ENCODE data around the gene HDGFL2. TPM values are rescaled to one million over a fixed set of nuclear protein-coding genes. Genes with fewer than 3 reads are reported as not detected.

The HDGFL2 gene
- total and polyA plus RNA-seq, 2 experiments from 2014 or later = 123 to 186 TPM

DNA sequence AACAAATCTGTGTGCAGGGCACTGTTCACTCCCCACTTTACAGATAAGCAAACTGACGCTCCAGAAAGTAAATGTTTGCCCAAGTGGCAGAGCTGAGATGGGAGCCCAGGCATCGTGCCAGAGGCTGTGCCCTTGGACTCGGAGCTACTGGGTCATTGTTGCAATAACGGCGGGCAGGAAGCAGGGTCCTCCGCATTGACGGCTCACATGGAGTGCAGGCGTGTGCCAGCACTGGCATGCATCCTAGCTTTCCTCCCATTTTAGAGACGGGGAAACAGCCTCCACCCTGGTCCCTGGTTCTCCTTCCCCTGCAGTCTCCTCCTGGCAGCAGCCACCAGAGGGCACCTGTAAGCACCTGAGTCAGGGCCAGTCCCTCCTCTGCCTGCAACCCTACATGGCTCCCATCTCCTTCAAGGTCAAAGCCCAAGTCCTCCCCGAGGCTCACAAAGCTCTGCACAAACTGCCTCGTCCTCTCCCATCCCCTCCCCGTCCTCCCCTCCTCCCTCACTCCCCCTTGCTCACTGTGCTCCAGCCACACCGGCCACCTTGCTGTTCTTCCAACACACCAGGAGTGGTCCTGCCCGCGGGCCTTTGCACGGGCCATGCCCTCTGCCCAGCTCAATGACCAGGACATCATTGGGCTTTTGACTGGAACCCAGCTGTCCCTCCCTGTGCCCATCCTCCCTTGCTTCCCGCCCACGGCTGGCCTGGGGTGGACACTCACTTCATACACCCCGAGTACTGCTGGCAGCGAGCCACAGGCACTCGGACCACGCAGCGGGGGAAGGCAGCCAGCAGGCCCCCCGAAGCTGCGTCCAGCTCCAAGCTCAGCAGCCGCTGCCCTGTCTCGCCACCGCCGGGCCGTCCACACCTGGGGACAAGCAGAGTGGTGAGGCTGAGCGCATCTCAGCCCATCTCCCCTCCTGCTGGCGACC, 75.5 kb downstream of the HDGFL2 start:
- TF ChIP-seq, protein P1, sequence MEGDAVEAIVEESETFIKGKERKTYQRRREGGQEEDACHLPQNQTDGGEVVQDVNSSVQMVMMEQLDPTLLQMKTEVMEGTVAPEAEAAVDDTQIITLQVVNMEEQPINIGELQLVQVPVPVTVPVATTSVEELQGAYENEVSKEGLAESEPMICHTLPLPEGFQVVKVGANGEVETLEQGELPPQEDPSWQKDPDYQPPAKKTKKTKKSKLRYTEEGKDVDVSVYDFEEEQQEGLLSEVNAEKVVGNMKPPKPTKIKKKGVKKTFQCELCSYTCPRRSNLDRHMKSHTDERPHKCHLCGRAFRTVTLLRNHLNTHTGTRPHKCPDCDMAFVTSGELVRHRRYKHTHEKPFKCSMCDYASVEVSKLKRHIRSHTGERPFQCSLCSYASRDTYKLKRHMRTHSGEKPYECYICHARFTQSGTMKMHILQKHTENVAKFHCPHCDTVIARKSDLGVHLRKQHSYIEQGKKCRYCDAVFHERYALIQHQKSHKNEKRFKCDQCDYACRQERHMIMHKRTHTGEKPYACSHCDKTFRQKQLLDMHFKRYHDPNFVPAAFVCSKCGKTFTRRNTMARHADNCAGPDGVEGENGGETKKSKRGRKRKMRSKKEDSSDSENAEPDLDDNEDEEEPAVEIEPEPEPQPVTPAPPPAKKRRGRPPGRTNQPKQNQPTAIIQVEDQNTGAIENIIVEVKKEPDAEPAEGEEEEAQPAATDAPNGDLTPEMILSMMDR (IDR thresholded peaks at IDR 0.05; ENCODE audit: low read depth, low read length) = peak; percentile 27
- H3K27me3 ChIP-seq = no peaks in the 10 kb centered on the region
- no peak overlapping the region for H3K4me3 ChIP-seq
- no peaks in the 10 kb centered on the region for H3K4me1 ChIP-seq (ENCODE audit: low read depth)
- no peak overlapping the region for H3K27ac ChIP-seq
- DNase-seq (ENCODE audit: low read depth in 1 of 2, low spot score in 1 of 2) = peak in 1 of 2 donors; percentile 23
- no peaks in the 10 kb centered on the region for H3K9me3 ChIP-seq (ENCODE audit: low read depth)
- peaks cover 23% of the 10 kb centered on the region for H3K36me3 ChIP-seq

DNA sequence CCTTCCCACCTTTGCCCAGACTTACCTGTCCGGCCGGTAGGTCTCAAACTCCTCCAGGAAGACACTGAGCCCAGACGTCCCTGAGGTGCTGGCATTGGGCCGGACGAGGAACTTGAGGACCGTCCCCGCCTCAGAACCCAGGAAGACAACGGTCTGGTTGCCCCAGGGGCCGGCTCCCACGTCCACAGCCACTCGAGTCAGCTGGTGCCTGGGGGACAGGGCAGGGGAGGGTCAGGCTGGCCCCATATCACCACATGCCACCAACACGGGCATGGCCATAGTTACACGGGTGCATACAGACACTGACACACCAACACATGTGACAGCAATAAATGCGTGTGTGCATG, 76.1 kb downstream of the HDGFL2 start:
- Histone ChIP-seq H3K27me3 (no peaks in the 10 kb centered on the region), H3K9me3 (ENCODE audit: low read depth) (no peaks in the 10 kb centered on the region), H3K4me3 (no peak overlapping the region), H3K4me1 (ENCODE audit: low read depth) (no peaks in the 10 kb centered on the region), H3K36me3 (peaks cover 29% of the 10 kb centered on the region), H3K27ac (no peak overlapping the region)
- TF ChIP-seq, protein P1 (IDR thresholded peaks at IDR 0.05; ENCODE audit: low read depth, low read length) = no peak
- no peak for DNase-seq (ENCODE audit: low read depth in 1 of 2, low spot score in 1 of 2)

DNA sequence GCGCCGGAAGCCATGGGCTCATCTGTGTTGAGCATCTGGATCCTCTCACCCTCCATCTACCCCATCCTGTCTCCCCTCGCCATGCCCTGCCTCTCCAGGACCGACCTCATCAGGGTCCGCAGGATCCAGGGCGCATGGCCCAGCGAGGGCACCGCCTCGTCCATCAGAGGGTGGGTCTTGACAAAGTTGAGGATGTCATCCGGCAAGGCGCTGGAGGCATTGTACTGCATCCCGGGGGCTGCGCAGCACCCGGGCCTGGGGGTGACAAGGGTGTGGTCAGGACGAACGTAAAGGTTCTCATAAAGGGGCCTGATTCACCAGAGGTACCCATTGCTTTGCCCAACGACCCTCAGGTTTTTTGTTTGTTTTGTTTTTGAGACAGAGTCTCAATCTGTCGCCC, 77.9 kb downstream of the HDGFL2 start:
- TF ChIP-seq, protein P1 (IDR thresholded peaks at IDR 0.05; ENCODE audit: low read depth, low read length) = no peak
- no peak overlapping the region for H3K27ac ChIP-seq
- no peak overlapping the region for H3K4me3 ChIP-seq
- peaks cover 39% of the 10 kb centered on the region for H3K36me3 ChIP-seq
- no peaks in the 10 kb centered on the region for H3K27me3 ChIP-seq
- no peaks in the 10 kb centered on the region for H3K4me1 ChIP-seq (ENCODE audit: low read depth)
- no peaks in the 10 kb centered on the region for H3K9me3 ChIP-seq (ENCODE audit: low read depth)
- no peak for DNase-seq (ENCODE audit: low read depth in 1 of 2, low spot score in 1 of 2)

DNA sequence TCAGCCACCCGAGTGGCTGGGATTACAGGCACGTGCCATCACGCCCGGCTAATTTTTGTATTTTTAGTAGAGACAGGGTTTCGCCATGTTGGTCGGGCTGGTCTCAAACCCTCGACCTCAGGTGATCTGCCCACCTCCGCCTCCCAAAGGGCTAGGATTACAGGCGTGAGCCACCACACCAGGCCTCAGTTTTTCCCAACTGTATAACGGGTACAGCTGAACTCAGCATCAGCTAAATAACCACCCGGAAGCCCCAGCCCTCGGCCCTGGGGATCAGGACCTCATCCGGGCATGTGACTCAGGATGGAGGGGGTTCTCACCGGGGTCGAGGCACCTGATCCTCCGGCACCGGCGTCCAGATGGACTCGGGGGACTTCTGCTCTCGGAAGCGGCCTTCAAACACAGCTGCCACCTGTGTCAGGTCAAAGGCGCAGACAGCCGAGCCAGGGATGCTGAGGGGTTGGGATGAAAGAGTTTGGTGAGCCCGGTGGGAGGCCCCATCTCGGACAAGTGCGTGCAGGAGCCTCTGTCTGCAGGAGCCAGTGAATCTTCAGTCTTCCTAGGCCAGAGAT, 78.5 kb downstream of the HDGFL2 start:
- H3K9me3 ChIP-seq (ENCODE audit: low read depth) = no peaks in the 10 kb centered on the region
- H3K4me1 ChIP-seq (ENCODE audit: low read depth) = no peaks in the 10 kb centered on the region
- TF ChIP-seq, protein P1 (IDR thresholded peaks at IDR 0.05; ENCODE audit: low read depth, low read length) = no peak
- DNase-seq (ENCODE audit: low read depth in 1 of 2, low spot score in 1 of 2) = no peak
- H3K27ac ChIP-seq = no peak overlapping the region
- H3K27me3 ChIP-seq = no peaks in the 10 kb centered on the region
- no peak overlapping the region for H3K4me3 ChIP-seq
- H3K36me3 ChIP-seq = peaks cover 43% of the 10 kb centered on the region

Other genes with a start within 250 kb of the HDGFL2 start
- gene EBI3, start 242.8 kb upstream of the HDGFL2 start, total RNA-seq = not detected in 2 replicates
- 0.44 TPM in 1 of 2 replicates, not detected in the other for gene EBI3, start 242.8 kb upstream of the HDGFL2 start, polyA plus RNA-seq
- gene YJU2, start 225.2 kb upstream of the HDGFL2 start, total RNA-seq = 27.5 and 30.4 TPM in 2 replicates
- 19.1 and 24.7 TPM in 2 replicates for gene YJU2, start 225.2 kb upstream of the HDGFL2 start, polyA plus RNA-seq
- gene SHD, start 193.0 kb upstream of the HDGFL2 start, total RNA-seq = 78.4 and 144 TPM in 2 replicates
- 93.2 and 129 TPM in 2 replicates for gene SHD, start 193.0 kb upstream of the HDGFL2 start, polyA plus RNA-seq
- gene TMIGD2, start 169.9 kb upstream of the HDGFL2 start, total RNA-seq = 0.92 and 2.5 TPM in 2 replicates
- 0.84 and 2.9 TPM in 2 replicates for gene TMIGD2, start 169.9 kb upstream of the HDGFL2 start, polyA plus RNA-seq
- 16.3 and 24.7 TPM in 2 replicates for gene FSD1, start 167.7 kb upstream of the HDGFL2 start, total RNA-seq
- 18.5 and 23.2 TPM in 2 replicates for gene FSD1, start 167.7 kb upstream of the HDGFL2 start, polyA plus RNA-seq
- gene STAP2, start 133.5 kb upstream of the HDGFL2 start, total RNA-seq = 12.3 and 18.0 TPM in 2 replicates
- gene STAP2, start 133.5 kb upstream of the HDGFL2 start, polyA plus RNA-seq = 18.7 and 20.3 TPM in 2 replicates
- gene MPND, start 128.7 kb upstream of the HDGFL2 start, total RNA-seq = 14.4 and 19.8 TPM in 2 replicates
- gene MPND, start 128.7 kb upstream of the HDGFL2 start, polyA plus RNA-seq = 19.2 and 24.3 TPM in 2 replicates
- gene SH3GL1, start 71.8 kb upstream of the HDGFL2 start, total RNA-seq = 87.2 and 97.9 TPM in 2 replicates
- gene SH3GL1, start 71.8 kb upstream of the HDGFL2 start, polyA plus RNA-seq = 92.6 and 92.8 TPM in 2 replicates
- gene CHAF1A, start 69.7 kb upstream of the HDGFL2 start, total RNA-seq = 15.3 and 20.0 TPM in 2 replicates
- 19.7 and 38.9 TPM in 2 replicates for gene CHAF1A, start 69.7 kb upstream of the HDGFL2 start, polyA plus RNA-seq
- 147 and 192 TPM in 2 replicates for gene UBXN6, start 14.5 kb upstream of the HDGFL2 start, total RNA-seq
- 33.7 and 46.2 TPM in 2 replicates for gene UBXN6, start 14.5 kb upstream of the HDGFL2 start, polyA plus RNA-seq
- 0.07 and 0.42 TPM in 2 replicates for gene PLIN4, start 46.2 kb downstream of the HDGFL2 start, total RNA-seq
- 0.54 and 0.81 TPM in 2 replicates for gene PLIN4, start 46.2 kb downstream of the HDGFL2 start, polyA plus RNA-seq
- 4.5 and 10.1 TPM in 2 replicates for gene PLIN5, start 62.9 kb downstream of the HDGFL2 start, total RNA-seq
- 8.7 and 10.8 TPM in 2 replicates for gene PLIN5, start 62.9 kb downstream of the HDGFL2 start, polyA plus RNA-seq
- 0.49 and 0.66 TPM in 2 replicates for gene LRG1, start 67.7 kb downstream of the HDGFL2 start, total RNA-seq
- 0.54 and 0.68 TPM in 2 replicates for gene LRG1, start 67.7 kb downstream of the HDGFL2 start, polyA plus RNA-seq
- gene SEMA6B, start 87.4 kb downstream of the HDGFL2 start, total RNA-seq = 74.8 and 130 TPM in 2 replicates
- 10.5 and 23.0 TPM in 2 replicates for gene SEMA6B, start 87.4 kb downstream of the HDGFL2 start, polyA plus RNA-seq
- 2.2 and 18.1 TPM in 2 replicates for gene TNFAIP8L1, start 167.2 kb downstream of the HDGFL2 start, total RNA-seq
- 5.1 and 18.7 TPM in 2 replicates for gene TNFAIP8L1, start 167.2 kb downstream of the HDGFL2 start, polyA plus RNA-seq
- 47.9 and 107 TPM in 2 replicates for gene MYDGF, start 198.0 kb downstream of the HDGFL2 start, total RNA-seq
- 122 and 206 TPM in 2 replicates for gene MYDGF, start 198.0 kb downstream of the HDGFL2 start, polyA plus RNA-seq

Data from cardiac muscle cell (in vitro differentiated cells and primary cell).